OCI-M2 (cell line): ENCODE data around the gene CREB3L1.
"Not testable (repeated sequence)": the region's sequence is repeated elsewhere in the genome, so short reads cannot be mapped to it uniquely, and the experiment has no call there.

Source experiments
- DNase-seq: peaks from one replicate; lab custom pipeline; 2025; ENCODE audit not compliant: unreplicated experiment; lab: John Stamatoyannopoulos, UW

The CREB3L1 gene

DNA sequence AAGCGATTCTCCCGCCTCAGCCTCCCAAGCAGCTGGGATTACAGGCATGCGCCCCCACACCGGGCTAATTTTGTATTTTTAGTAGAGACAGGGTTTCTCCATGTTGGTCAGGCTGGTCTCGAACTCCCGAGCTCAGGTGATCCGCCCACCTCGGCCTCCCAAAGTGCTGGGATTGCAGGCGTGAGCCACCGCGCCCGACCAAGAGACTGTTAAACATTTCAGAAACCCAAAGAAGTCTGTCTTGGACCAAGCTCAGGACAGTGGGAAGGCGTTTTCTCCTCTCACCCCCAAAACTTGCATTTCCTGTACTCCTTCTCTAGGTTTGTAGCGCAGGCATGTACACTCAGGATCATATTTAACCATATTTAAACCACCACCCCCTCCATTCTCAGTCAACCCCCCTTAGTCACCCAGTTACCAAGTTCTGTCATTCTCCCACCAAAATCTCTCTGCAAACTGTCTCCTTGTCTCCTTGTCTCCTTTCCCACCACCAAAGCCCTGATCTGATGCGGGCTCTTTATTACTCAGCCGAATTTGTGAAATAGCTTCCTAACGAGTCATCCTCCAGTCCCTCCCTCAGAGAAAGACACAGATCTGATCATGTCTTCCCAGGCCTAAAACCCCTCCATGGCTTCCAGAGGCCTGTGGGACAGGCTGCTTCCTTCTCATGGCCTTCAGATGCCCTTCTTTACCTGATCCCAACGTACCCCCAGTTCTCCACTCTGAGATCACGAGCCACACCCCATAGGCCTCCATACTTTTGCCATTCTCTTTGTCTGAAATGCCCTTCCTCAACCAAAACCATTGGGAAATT lies 29.0 kb upstream of the CREB3L1 start:
- DNase-seq, result no peak

DNA sequence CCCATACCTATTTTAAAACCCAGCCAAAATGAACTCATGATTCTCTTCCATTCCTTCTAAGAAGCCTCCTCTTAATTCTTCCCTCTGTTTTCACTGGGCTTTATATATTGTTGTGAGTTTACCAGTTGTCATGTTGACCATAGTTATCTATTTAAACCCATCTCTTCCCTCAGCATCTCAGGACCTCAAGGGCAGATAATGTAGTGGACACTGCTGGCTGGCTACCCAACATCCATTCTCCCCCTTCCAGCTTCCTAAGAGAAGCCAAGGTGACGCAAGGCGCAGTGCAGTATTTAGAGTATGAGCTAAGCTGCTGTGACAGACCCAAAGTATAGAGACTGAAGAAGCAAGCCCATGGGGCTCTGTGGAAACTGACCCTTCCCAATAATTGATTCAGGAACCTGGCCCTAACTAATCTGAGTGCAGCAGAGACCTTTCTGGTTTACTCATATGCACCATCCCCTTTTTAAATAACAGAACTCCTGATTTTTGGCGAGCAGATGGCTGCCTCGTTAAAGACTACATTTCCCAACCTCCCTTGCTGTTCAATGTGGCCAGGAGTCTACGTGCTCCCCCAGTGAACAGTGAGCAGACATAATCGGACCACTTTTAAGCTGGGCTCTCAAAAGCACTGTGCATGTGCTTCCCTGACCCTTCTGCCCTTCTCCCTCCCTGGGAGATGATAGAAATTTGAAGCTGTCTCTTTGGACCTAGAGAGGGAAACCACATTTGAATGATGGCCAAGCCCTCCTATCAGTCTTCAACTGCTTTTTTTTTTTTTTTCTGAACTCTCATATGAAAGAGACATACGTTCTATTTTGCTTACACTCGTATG lies 28.1 kb upstream of the CREB3L1 start:
- peak; percentile 73 for DNase-seq

DNA sequence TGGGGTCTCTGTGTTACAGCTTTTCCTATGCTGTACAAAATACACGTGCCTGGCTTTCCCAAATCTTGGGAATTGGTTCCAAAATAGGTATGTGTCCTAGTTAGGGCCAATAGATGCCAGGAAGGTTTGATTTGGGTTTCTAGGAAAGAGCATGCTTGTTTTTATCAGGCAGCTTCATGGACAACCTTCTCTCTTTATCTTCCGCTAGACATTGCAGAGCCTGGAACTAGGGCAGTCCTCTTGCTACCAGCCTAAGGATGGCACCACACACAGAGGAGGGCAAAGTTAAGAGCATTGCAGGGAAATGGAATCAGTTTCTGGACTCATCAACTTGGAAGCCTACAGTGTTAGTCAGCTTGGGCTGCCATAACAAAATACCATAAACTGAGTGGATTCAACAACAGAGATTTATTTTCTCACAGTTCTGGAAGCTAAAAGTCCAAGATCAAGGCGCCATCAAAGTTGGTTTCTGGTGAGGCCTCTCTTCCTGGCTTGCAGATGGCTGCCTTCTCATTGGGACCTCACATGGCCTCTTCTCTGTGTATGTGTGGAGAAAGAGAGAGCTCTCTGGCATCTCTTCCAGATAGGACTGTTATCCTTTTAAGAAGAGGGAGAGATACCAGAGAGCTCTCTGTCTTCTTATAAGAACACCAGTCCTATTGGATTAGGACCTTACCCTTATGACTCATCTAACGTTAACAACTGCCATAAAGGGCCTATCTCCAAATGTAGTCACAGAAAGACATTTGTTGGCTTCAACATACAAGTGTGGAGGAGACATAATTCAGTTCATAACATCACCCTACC lies 27.3 kb upstream of the CREB3L1 start:
- no peak for DNase-seq

DNA sequence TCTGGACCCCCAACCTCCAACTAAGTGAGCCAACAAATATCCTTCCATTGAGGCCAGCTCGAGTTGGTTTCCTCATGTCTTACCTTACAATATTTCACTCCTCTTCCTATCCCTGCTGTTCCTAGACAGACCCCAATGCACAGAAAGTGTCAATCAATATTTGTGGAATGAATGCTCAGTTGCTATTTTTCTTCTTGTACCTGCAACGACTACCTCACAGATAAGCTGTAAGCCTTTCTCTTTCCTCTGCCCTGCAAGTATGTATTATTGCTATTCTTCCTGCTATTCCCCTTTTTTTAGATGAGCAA lies 26.8 kb upstream of the CREB3L1 start:
- no peak for DNase-seq

DNA sequence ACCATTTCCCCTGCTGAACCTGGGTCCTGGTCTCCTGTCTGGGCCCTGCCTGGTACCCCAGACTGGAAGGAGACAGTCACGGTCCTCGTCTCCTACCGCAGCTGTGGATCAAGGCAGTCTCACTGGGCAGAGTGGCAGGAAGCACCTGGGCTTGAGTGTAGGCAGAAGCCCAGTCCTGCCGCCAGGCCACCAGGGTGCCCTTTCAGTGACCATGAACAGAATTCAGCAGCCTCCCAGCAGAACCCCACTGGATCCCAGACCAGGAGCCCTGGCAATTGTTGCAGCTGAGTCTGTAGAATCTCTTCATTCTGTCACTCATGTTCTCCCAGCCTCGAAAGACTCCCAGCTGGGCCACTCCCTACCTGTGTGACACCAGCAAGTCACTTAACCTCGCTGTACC lies 25.5 kb upstream of the CREB3L1 start:
- DNase-seq, result no peak

DNA sequence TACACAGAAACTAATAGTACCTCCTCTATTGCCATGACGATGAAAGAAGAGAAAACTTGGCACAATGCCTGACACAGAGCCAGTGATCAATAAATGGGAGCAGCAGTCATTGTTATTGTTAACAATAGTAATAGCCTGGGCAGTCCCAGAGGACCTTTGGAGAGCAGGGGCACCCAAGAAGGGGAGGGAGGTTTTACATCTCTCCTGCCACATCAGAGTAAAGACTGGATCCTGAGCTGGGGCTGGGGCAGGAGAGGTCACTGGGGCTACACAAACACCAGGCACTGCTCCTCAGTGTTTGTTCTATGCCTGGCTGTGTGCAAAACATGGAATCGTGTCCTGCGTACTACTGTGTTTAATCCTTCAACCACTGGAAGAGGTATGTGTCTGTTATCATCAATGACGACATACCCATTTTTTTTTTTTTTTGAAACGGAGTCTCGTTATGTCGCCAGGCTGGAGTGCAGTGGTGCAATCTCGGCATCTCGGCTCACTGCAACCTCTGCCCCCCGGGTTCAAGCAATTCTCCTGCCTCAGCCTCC lies 25.0 kb upstream of the CREB3L1 start:
- no peak for DNase-seq

DNA sequence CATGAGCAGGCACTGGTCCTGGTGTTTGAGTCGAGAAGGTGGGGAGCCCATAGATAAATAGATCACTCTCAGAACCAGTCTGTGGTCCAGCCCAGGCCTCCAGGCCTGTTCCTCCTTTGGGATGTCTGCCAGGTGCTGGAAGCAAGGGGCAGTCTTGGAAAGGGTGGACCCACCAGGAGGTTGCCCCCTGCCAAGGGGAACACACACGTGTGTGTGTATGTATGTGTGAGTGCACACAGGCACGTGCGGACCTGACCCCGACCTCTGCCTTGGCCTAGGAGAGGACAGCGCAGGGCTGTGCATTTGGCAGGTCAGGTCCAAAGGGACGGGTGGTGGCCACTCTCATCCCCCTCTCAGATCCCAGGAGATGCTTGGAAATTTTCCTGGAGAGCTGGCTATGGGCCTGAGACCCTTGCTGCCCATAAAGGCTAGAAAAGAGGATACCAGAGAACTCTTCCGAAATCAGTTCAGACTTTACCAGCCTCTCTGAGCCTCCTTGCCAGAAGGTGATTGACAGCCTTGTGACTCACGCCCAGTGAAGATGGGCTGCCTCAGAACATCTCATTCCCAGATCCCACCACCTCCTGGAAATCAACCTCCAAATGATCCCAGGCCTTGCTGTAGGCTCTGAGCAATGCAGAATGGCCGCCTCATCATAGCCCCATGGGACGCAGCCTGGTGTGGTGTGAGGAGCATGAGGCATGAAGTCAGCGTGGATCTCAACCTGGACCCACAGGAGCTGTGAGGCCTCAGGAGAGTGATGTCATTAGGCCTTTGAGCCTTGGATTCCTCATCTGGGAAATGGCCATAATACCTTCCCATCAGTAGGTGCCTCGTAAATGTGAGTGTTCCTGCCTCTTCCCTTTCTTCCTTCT lies 24.0 kb upstream of the CREB3L1 start:
- no peak for DNase-seq

DNA sequence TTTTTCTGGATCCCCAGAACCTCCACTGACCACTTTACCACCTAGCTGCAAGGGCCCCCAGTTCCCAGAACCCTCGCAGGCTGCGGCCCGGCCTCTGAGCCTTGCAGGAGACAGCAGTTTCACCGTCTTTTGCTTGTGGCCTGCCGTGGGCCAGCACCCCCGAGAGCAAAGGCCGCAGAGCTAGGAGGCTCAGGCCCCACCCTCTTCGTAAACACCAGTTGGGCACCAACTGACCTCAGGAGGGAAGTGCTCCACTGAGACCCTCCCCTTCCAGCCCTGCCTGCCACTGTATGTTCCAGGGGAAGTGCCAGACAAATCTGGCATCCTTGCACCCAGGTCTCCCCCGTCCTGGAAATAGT lies 23.4 kb upstream of the CREB3L1 start:
- no peak for DNase-seq

DNA sequence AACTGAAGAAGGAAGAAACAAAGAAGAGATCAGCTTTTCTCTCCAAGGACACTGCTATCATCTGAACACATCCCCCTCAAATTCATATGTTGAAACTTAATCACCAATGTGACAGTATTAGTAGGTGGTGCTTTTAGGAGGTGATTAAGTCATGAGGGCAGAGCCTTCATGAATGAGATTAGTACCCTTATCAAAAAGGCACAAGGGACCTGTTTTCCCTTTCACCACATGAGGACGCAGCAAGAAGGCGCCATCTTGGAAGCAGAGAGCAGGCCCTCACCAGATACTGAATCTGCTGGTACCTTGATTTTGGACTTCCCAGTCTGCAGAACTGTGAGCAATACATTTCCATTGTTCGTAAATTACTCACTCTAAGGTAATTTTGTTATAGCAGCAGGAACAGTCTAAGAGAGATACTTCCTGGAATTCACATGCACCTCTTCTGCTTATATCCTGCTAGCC lies 20.9 kb upstream of the CREB3L1 start:
- peak; percentile 77 for DNase-seq

DNA sequence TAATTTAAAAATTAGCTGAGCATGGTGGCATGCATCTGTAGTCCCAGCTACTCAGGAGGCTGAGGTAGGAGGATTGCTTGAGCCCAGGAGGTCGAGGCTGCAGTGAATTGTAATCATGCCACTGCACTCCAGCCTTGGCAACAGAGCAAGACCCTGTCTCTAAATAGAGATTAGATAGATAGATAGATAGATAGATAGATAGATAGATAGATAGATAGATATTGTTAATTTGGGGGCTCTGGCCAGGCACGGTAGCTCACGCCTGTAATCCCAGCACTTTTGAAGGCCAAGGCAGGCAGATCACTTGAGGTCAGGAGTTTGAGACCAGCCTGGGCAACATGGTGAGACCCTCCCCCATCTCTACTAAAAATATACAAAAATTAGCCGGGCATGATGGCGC lies 18.1 kb upstream of the CREB3L1 start:
- not testable (repeated sequence) for DNase-seq

DNA sequence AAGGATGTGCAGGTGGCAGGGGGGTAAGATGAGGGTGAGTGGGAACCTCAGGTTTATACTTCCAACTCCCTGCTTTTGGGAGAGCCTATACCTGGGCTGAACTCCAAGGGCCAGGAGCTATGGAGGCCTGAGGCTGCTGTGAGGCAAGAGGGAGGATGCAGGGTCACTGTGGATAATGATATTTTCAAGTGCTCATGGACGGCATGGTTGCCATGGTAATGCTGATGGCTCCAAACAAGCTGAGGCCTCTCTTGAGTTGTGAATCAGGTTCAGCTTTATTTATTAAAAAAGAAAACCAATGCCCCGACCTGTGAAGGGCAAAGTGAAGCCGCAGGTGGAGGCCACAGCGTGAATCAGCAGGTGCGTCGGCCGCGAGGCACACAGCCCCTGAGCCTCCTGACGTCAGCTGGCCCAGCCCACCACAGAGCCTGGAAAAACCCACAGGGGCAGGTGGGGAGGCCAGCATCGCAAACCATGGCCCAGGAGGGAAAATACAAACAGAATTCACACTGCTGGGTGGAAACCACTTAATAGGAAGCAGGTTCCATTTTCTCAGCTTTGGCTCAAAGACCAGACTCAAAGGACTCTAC lies 17.4 kb upstream of the CREB3L1 start:
- no peak for DNase-seq

DNA sequence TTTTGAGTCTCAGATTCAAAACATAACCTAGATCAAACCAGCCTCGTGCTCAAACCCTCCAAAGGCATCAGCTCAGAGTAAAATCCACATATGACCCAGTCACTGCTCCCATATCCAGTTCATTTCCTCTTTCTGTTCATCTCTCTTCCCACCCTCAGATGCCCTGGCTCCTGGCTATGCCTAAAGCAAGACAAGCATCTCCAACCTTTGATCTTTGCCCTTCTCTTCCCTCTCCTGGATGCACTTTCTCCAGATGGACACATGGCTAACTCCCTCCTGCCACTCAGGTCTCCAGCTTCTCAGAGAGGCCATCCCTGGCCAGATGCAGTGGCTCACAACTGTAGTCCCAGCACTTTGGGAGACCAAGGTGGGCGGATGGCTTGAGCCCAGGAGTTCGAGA lies 14.3 kb upstream of the CREB3L1 start:
- no peak for DNase-seq

DNA sequence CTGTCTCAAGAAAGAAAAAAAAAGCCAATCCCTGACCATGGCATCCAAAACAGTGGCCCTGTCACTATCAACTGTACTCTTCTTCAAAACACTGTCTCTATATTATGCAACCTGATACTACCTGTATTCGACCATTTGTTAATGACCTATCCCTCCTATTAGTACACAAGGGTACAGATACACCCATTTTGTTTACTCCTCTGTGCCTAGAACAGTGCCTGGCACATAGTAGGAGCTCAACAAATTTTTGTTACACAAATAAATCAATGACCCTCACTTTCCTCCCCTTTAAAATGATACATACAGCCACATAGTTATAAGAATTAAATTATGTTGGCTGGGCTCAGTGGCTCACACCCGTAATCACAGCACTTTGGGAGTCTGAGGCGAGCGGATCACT lies 13.4 kb upstream of the CREB3L1 start:
- no peak for DNase-seq

DNA sequence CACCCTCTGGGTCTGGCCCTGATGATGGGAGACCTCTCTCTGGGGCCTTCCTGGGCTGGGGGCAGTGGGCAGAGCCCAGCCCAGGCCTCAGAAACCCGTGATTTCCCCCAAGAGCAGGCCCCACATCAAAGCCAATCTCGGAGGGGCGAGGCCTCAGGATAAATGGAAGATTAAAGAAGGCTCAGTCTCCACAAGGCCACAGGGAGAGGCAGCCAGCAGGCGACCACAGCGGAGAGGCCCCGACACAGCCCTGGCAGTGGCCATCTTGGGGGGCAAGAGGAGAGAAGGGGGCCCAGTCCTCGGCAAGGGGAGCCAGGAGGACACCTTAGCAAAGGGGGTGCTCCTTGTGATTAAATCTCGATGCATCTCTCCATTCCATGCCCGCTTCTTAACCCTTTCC lies 12.5 kb upstream of the CREB3L1 start:
- DNase-seq, result no peak

DNA sequence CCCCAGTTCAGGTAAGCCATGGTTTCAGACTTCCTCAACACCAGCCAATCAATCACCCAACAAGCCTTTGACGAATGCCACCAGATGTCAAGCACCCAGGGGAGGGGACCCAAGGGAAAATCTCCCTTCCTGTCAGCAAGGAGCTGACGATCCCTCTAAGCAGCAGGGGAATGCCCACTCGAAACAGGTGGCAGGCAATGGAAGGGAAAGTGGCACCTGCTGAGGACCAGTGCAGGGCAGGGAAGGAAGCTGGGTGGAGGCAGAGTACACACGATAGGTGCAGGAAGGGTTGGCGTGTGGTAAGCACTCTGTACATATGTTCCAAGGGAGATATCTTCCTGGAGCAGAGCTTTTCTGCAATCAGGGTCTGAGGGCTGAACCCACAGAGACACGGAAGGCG lies 11.7 kb upstream of the CREB3L1 start:
- no peak for DNase-seq

DNA sequence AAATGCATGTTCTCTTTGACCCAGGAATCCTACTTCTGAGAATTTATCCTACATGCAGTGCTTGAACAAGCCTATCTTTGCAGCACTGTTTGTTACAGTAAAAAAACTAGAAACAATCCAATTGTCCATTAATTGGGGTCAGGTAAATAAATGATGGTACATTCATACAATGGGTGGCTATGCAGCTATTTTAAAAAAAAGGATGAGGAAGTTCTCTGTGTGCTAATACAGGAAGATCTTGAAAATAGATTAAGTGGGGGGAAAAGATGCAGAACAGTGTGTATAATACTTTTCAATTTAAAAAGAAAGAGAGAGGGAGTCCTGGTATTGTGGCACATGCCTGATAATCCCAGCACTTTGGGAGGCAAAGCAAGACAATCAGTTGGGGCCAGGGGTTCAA lies 9.5 kb upstream of the CREB3L1 start:
- no peak for DNase-seq

DNA sequence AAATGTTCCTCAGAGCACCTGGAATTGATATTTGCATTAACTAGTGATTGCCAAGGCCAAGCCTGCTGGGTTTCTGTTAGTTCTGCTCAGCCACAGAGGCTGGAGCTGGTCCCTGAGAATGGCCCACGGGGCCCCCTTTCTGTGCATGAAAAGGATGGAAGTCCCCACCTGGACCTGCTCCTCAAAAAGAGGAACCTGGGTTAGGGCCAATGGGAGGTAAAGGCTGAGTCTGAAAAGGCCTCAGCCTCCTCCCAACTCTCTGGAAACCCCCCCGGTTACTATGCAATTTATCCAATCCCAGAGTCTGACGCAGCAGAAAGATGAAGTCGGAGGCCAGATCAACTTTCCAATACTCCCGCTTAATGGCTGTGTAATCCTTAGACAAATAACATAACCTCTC lies 6.8 kb upstream of the CREB3L1 start:
- DNase-seq, result no peak

DNA sequence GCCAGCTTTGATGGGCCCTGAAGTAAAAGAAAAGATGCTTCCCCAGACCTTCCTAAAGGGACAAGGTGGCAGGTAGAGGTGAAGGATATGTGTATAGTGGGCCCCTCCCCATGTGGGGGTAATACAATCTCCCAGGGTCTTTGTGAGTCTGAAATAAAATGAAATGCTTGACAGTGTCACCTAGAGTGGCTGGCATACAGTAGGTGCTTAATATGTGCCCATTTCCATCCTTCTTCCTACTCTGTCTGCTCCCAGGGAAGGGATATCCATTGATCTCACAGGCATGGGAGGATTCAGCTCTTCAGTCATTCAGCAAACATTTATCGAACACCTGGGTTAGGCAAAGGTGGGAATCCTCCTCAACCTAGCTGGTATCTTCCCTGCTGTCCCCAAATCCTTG lies 6.1 kb upstream of the CREB3L1 start:
- no peak for DNase-seq

DNA sequence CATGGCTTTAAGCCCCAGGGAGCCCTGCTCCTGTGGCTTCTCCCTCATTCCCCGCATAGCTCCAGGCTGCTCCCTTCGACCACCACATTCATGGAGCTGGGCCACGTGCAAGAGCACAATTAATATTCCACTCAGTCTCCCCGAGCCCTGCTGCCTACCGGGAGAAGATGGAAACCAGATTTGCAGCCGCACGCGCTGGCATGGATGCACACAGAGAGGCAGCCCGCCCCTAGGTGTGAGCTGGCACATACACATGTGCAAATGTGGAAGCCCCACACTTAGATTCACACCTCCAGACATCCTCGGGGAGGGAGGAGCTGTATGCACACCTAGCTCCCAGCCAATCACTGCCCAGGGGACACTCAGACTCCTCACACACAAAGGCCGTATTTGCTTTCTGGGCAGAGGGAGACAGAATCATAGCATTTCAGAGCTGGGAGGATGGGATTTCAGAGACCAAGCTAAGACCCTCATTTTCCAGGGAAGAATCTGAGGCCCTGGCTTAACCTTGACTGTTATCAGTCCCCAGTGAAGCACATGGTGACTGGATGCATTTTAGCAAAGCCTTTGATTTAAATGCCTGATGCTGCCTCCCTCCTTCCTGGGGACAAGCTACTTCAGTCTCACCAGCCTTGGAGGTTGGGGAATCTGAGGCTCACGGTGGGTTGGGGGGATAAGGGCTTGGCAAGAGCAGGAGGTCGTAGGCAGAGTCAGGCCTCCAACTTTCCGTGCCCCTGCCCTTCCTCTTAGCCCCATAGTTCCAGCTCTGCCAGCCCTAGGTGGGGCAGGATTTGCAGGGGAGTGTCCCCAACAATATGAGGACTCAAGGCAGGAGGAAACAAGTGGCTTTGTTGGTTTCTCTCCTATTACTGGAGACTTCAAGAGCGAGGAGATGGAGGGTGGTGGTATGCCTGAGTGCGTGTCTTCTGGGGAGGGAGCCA lies 5.3 kb upstream of the CREB3L1 start:
- DNase-seq, result no peak
